ENCODE results near the gene ZNF534.
A peak's percentile ranks its signal among the peaks of the same experiment; 100 is the strongest.
"Not testable (repeated sequence)": the region's sequence is repeated elsewhere in the genome, so short reads cannot be mapped to it uniquely, and the experiment has no call there.

The ZNF534 gene

GRCh38 chr19:52428937-52429336 lies at the start of gene ZNF534:
ZNF534 (plus strand) TSS chr19:52429148; CDS start chr19:52431475, 2,327 bp downstream.
- DNase-seq, result no peak

- no peak for DNase-seq
Observed at GRCh38 chr19:52391135-52391534, 37.8 kb upstream of the ZNF534 start.

GRCh38 chr19:52397310-52398080 lies 31.5 kb upstream of the ZNF534 start, which contains the start of gene ZNF528:
ZNF528 (plus strand) TSS chr19:52397849; CDS start chr19:52402014, 4,165 bp downstream.
- peak; percentile 34 to 97 (median 88) for DNase-seq

GRCh38 chr19:52398081-52398441 lies 30.9 kb upstream of the ZNF534 start:
- DNase-seq, result peak in 5 of 56 donors; percentile 5 to 32 (median 13)

GRCh38 chr19:52410276-52410675 lies 18.7 kb upstream of the ZNF534 start:
- DNase-seq, result no peak

DNA sequence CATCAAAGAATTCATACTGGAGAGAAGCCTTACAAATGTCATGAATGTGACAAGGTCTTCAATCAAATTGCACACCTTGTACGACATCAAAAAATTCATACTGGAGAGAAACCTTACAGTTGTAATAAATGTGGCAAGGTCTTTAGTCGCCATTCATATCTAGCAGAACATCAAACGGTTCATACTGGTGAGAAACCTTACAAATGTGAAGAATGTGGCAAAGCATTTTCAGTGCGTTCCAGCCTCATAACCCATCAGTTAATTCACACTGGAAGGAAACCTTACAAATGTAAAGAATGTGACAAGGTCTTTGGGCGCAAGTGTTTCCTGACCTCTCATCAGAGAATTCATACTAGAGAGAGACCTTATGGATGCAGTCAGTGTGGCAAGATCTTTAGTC lies 13.2 kb upstream of the ZNF534 start:
- DNase-seq, result no peak

DNA sequence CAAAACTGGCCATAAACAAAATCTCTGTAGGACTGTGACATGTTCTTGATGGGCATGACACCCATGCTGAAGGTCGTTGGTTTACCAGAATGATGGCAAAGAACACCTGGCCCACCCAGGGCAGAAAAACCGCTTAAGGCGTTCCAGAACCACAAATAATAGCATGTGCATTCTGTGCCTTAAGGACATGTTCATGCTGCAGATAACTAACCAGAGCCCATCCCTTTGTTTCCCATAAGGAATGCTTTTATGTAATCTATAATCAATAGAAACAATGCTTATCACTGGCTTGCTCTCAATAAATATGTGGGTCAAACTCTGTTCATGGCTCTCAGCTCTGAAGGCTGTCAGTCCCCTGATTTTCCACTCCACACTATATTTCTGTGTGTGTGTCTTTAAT lies 13.2 kb downstream of the ZNF534 start:
- DNase-seq, result no peak

GRCh38 chr19:52444506-52444905 lies 15.6 kb downstream of the ZNF534 start:
- no peak for DNase-seq

GRCh38 chr19:52451241-52451640 lies 22.3 kb downstream of the ZNF534 start:
- DNase-seq, result no peak

DNA sequence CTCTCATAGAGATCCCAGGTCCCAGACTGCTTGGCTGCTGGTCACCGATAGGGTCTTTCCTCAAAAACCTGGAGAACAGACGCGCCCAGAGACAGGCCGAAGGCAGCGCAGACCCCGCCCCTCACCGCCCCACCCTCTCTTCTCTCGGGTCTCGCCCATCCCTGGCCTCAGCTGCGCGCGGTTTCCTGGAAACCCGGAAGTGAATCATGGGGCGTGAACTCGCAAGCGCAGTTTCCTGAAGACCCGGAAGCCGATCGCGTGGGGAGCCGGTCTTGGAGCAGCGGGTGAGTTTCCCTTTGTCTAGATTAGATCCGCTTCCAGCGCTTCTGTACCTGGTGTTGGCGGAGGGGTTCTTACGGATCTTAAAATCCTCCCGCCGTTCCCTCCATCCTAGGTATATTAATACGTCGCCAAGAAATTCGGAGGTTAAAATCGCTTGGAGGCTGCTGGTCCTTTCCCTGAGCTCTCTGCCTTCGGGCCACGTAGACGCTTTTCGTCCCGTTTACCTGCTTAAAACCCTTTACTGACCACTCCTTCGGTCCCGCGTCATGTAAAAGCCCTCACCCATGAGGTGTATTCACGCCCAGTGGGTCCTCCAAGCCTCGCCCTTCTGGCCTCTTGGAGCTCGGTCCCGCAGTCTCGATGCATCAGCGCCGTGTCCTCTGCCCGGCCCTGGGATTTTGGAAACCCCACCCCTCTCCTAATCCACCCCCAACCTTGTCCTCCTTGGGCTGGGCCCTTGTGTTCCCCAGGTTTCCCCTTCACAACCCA lies 24.6 kb downstream of the ZNF534 start, which contains the start of gene ZNF578:
TSS of gene ZNF578 (plus strand) at position 230 of the 771 bp plus-strand sequence. CDS start 48,293 bp downstream, outside the sequence.
- DNase-seq, result peak in 54 of 56 donors; percentile 3 to 90 (median 65)

DNA sequence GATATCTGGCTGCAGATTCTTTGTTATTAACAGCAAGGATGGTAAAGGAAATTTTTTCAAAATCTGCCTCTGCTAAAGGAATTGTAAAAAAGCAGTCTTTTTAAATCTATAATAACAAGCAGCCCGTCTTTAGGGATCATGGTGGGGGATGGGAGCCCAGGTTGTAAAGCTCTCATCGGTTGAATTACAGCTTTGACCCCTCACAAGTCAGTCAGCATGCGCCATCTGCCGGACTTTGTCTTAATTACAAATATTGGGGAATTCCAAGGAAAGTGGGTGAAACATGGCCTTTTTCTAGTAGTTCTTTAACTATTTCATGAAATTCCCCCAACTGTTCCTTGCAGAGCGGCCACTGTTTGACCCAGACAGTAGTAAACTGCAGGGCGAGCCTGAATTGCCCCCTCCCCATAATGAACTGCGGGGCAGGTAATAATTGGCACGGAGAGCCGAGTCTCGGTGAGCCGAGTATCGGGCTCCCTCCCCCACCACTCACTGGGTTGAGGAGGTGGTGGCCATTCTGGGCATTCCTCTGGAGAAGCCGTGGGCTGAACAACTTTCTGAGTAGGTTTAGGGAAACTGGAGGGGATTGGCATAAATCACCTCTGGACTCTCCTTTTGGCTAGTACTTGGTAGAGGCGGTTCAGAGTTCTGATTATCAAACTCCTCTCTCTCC lies 36.0 kb downstream of the ZNF534 start:
- DNase-seq, result no peak

DNA sequence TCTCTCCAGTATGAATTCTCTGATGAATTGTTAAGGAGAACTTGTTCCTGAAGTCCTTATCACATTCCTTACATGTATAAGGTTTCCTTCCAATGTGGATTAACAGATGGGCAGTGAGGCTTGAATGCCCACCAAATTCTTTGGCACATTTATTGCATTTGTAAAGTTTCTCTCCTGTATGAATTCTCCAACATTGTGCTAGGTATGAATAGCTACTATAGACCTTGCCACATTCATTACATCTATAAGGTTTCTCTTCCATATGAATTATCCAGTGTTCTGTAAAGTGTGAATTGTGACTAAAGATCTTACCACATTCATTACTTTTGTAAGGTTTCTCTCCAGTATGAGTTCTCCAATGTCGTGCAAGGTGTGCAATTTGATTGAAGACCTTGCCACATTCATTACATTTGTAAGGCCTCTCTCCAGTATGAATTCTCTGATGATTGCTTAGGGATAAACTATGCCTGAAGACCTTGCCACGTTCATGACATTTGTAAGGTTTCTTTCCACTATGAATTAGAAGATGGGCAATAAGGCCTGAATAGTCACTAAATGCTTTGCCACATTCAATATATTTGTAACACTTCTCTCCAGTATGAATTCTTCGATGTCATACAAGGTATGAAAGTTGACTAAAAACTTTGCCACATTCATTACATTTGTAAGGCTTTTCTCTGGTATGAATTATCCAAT lies 44.9 kb downstream of the ZNF534 start:
- DNase-seq, result no peak

DNA sequence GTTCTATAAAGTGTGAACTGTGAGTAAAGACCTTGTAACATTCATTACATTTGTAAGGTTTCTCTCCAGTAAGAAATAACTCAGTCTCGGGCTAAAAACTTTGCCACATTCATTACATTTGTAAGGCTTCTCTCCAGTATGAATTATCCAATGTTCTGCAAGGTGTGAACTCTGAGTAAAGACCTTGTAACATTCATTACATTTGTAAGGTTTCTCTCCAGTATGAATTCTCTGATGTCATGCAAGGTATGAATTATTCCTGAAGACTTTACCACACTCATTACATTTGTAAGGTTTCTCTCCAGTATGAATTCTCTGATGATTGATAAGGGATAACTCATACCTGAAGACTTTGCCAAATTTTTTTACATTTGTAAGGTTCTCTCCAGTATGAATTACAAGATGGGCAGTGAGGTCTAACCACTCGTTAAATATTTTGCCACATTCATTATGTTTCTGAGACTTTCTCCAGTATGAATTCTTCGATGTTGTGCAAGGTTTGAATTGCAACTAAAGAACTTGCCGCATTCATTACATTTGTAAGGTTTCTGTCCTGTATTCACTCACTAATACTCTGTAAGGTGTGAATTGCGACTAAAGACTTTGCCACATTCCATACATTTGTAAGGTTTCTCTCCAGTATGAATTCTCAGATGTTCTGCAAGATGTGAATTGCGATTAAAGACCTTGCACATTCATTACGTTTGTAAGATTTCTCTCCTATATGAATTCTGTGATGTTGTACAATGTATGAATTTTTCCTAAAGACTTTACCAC lies 45.6 kb downstream of the ZNF534 start:
- no peak for DNase-seq

GRCh38 chr19:52484111-52484743 lies 55.3 kb downstream of the ZNF534 start:
- DNase-seq, result not testable (repeated sequence)

- not testable (repeated sequence) for DNase-seq
Observed at GRCh38 chr19:52485064-52485463, 56.1 kb downstream of the ZNF534 start.

- not testable (repeated sequence) for DNase-seq
Observed at GRCh38 chr19:52485561-52486240, 56.8 kb downstream of the ZNF534 start.

- DNase-seq, result no peak
Observed at GRCh38 chr19:52492201-52492993, 63.4 kb downstream of the ZNF534 start.

DNA sequence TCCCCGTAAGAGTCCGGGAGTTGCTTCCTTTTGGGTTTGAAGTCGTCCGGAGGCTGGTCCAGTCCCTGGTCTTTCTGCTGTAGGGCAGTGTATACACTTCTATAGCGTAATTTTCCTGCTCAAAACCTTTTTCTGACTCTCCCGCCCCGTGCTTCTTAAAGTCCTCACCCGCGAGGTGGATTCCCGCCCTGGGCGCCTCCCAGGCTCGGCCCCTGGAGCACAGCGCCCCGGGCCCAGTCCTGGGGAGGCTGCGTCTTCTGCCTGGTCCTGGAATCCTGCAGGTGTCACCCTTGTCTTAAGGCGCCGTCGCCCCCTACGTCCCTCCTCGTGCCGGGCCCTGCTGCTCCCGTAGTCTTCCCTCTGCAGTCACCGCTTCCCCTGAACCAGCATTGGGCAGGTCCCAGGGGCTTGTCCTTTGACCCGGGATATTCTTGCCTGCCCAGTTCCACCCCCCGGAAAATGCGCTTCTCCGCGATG lies 64.1 kb downstream of the ZNF534 start:
- no peak for DNase-seq

Data from nucleus accumbens (tissue), 56 donors.